Fibroblast of mammary gland (primary cell): ENCODE results near the gene CDYL2.

Experiments
- DNase-seq: peaks from one replicate; pipeline ENCODE4 v3.0.0-alpha.2; 2010; ENCODE audit warnings: low read depth
- H3K4me3 ChIP-seq: 2 replicates; pipeline ENCODE4 v1.5.1; 2011; ENCODE audit warnings: low read depth, mild to moderate bottlenecking, low read length, moderate library complexity; ENCODE audit not compliant: control insufficient read depth
- TF ChIP-seq, protein P1 (sequence below): conservative IDR thresholded peaks from 2 replicates; pipeline ENCODE4 v1.5.1; 2011; ENCODE audit warnings: low read depth, low read length, inconsistent platforms; ENCODE audit not compliant: control insufficient read depth, insufficient read depth

Gene CDYL2

GRCh38 chr16:80743772-80744171 is 60.6 kb downstream of the CDYL2 start:
- no peak for DNase-seq
- TF ChIP-seq, protein P1, sequence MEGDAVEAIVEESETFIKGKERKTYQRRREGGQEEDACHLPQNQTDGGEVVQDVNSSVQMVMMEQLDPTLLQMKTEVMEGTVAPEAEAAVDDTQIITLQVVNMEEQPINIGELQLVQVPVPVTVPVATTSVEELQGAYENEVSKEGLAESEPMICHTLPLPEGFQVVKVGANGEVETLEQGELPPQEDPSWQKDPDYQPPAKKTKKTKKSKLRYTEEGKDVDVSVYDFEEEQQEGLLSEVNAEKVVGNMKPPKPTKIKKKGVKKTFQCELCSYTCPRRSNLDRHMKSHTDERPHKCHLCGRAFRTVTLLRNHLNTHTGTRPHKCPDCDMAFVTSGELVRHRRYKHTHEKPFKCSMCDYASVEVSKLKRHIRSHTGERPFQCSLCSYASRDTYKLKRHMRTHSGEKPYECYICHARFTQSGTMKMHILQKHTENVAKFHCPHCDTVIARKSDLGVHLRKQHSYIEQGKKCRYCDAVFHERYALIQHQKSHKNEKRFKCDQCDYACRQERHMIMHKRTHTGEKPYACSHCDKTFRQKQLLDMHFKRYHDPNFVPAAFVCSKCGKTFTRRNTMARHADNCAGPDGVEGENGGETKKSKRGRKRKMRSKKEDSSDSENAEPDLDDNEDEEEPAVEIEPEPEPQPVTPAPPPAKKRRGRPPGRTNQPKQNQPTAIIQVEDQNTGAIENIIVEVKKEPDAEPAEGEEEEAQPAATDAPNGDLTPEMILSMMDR = no peak

GRCh38 chr16:80743273-80743672 is 61.1 kb downstream of the CDYL2 start:
- TF ChIP-seq, protein P1 = no peak
- DNase-seq = no peak

More at GRCh38 chr16:80743772-80744171, 60.6 kb downstream of the CDYL2 start:
- H3K4me3 ChIP-seq = no peak overlapping the region

DNA sequence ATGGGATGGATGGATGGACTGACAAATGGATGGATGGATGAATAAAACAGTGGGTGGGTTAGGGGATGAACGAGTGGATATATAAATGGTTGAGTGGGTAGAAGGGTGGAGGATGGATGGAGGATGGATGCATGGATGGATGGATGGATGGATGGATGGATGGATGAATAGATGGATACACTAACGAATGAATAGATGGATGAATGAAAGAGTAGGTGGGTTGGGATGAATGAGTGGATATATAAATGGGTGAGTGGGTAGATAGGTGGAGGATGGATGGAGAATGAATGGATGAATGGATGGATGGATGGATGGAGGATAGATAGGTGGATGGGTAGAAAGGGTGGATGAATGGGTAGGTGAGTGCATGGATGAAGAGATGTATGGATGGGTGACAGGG is 62.1 kb downstream of the CDYL2 start:
- TF ChIP-seq, protein P1 = no peak
- no peak overlapping the region for H3K4me3 ChIP-seq
- no peak for DNase-seq

More at GRCh38 chr16:80743273-80743672, 61.1 kb downstream of the CDYL2 start:
- H3K4me3 ChIP-seq = no peak overlapping the region

GRCh38 chr16:80741724-80742123 is 62.7 kb downstream of the CDYL2 start:
- TF ChIP-seq, protein P1 = no peak
- H3K4me3 ChIP-seq = no peak overlapping the region
- DNase-seq = no peak

DNA sequence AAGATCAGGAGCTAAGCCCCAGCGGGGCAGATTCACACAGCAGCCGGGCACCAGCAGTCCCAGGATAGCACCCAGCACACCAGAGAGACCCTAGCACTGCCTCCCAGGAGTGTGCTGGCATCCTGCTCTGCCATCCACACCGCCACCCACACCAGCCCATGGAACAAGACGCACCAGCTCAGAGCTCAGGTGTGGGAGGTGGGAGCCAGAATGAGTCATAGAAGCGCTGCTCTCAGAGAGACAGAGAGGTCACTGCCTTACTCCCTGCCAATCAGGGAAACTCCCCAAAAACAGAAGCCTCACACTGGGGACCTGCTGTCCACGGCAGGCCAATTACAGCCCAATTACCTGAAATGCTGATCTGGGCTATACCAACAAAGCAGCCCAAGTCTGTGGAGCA is 64.9 kb downstream of the CDYL2 start:
- no peak overlapping the region for H3K4me3 ChIP-seq
- TF ChIP-seq, protein P1 = no peak
- no peak for DNase-seq

GRCh38 chr16:80738521-80738920 is 65.9 kb downstream of the CDYL2 start:
- DNase-seq = no peak
- H3K4me3 ChIP-seq = no peak overlapping the region
- TF ChIP-seq, protein P1 = no peak

GRCh38 chr16:80735846-80736245 is 68.6 kb downstream of the CDYL2 start:
- TF ChIP-seq, protein P1 = no peak
- DNase-seq = no peak

More at GRCh38 chr16:80735846-80736245, 68.6 kb downstream of the CDYL2 start:
- H3K4me3 ChIP-seq = no peak overlapping the region
